Measurements from ENCODE around the gene CH25H. TPM values are rescaled to one million over a fixed set of nuclear protein-coding genes. Genes with fewer than 3 reads are reported as not detected.

The CH25H gene
- polyA plus RNA-seq, 1 experiment, result 0.71 TPM

GRCh38 chr10:89214566-89215165 is 7.5 kb upstream of the CH25H start:
- no peak overlapping the region for H3K27ac ChIP-seq (ENCODE audit: low read depth, low read length)
- no peaks in the 10 kb centered on the region for H3K9me3 ChIP-seq (ENCODE audit: control insufficient read depth, insufficient read depth, low read length)
- no peak overlapping the region for H3K4me3 ChIP-seq (ENCODE audit: low read depth, low read length)
- H3K27me3 ChIP-seq (ENCODE audit: control insufficient read depth, insufficient read depth, low read length), result no peaks in the 10 kb centered on the region
- ChIA-PET CTCF (interaction anchor here (0.8 to 4.2 kb wide), 19 partner anchors 11 to 444 kb away, joined by 3 to 147 read pairs (median 4); partner anchors contain the start of gene FAS), POLR2A (no interaction called here)
- TF ChIP-seq, protein P1, sequence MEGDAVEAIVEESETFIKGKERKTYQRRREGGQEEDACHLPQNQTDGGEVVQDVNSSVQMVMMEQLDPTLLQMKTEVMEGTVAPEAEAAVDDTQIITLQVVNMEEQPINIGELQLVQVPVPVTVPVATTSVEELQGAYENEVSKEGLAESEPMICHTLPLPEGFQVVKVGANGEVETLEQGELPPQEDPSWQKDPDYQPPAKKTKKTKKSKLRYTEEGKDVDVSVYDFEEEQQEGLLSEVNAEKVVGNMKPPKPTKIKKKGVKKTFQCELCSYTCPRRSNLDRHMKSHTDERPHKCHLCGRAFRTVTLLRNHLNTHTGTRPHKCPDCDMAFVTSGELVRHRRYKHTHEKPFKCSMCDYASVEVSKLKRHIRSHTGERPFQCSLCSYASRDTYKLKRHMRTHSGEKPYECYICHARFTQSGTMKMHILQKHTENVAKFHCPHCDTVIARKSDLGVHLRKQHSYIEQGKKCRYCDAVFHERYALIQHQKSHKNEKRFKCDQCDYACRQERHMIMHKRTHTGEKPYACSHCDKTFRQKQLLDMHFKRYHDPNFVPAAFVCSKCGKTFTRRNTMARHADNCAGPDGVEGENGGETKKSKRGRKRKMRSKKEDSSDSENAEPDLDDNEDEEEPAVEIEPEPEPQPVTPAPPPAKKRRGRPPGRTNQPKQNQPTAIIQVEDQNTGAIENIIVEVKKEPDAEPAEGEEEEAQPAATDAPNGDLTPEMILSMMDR (IDR thresholded peaks at IDR 0.05; ENCODE audit: low read depth, low read length), result no peak
- no peak for DNase-seq (ENCODE audit: low read depth, low spot score)

DNA sequence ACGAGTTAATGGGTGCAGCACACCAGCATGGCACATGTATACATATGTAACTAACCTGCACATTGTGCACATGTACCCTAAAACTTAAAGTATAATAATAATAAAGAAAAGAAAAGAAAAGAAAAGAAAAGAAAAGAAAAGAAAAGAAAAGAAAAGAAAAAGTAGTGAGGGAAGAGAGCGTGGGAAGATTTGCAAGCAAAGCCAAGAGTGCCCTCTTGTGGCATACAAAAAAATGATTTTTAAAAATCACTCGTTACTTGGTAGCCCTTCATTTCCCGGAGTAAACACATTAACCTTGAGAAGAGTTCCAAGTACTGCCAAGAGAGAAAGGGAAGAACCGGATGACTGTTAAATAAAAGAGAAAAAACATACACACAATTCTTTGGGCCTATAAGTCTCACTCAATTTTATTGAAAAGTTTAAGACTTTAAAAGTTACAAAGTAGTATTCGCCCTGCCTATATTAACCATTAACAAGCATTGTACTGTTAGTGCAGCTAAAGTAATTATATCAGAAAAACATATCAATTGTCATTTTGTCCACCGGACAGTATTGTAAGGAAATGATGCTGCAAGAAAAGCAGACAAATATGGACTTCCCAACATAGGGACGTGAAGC is 6.2 kb upstream of the CH25H start:
- H3K27ac ChIP-seq (ENCODE audit: low read depth, low read length), result no peak overlapping the region
- ChIA-PET POLR2A (no interaction called here), CTCF (interaction anchor here (0.6 to 4.2 kb wide), 20 partner anchors 9 to 446 kb away, joined by 3 to 147 read pairs (median 4); partner anchors contain the start of gene FAS)
- no peak for DNase-seq (ENCODE audit: low read depth, low spot score)
- H3K4me3 ChIP-seq (ENCODE audit: low read depth, low read length), result no peak overlapping the region
- TF ChIP-seq, protein P1 (IDR thresholded peaks at IDR 0.05; ENCODE audit: low read depth, low read length), result peak; percentile 63
- H3K27me3 ChIP-seq (ENCODE audit: control insufficient read depth, insufficient read depth, low read length), result no peaks in the 10 kb centered on the region
- no peaks in the 10 kb centered on the region for H3K9me3 ChIP-seq (ENCODE audit: control insufficient read depth, insufficient read depth, low read length)

- Histone ChIP-seq H3K27me3 (ENCODE audit: control insufficient read depth, insufficient read depth, low read length) (no peaks in the 10 kb centered on the region), H3K27ac (ENCODE audit: low read depth, low read length) (no peak overlapping the region), H3K9me3 (ENCODE audit: control insufficient read depth, insufficient read depth, low read length) (no peaks in the 10 kb centered on the region), H3K4me3 (ENCODE audit: low read depth, low read length) (no peak overlapping the region)
- ChIA-PET CTCF (interaction anchor here (9.2 kb wide), 1 partner anchor 180 kb away, joined by 109 read pairs; no protein-coding TSS in a partner anchor), POLR2A (no interaction called here)
- TF ChIP-seq, protein P1 (IDR thresholded peaks at IDR 0.05; ENCODE audit: low read depth, low read length), result no peak
- no peak for DNase-seq (ENCODE audit: low read depth, low spot score)
Observed at GRCh38 chr10:89210794-89211425, 3.8 kb upstream of the CH25H start.

- H3K4me3 ChIP-seq (ENCODE audit: low read depth, low read length), result no peak overlapping the region
- H3K27me3 ChIP-seq (ENCODE audit: control insufficient read depth, insufficient read depth, low read length), result no peaks in the 10 kb centered on the region
- H3K9me3 ChIP-seq (ENCODE audit: control insufficient read depth, insufficient read depth, low read length), result no peaks in the 10 kb centered on the region
- no peak for DNase-seq (ENCODE audit: low read depth, low spot score)
- H3K27ac ChIP-seq (ENCODE audit: low read depth, low read length), result no peak overlapping the region
- ChIA-PET CTCF (interaction anchor here (0.7 to 9.2 kb wide), 4 partner anchors 8 to 223 kb away, joined by 3 to 109 read pairs (median 15); no protein-coding TSS in a partner anchor), POLR2A (no interaction called here)
- TF ChIP-seq, protein P1 (IDR thresholded peaks at IDR 0.05; ENCODE audit: low read depth, low read length), result no peak
Observed at GRCh38 chr10:89209718-89210117, 2.6 kb upstream of the CH25H start.
